A172 (cell line): ENCODE data around the gene MIDN. TPM values are rescaled to one million over a fixed set of nuclear protein-coding genes. Genes with fewer than 3 reads are reported as not detected.
"Not testable (repeated sequence)": the region's sequence is repeated elsewhere in the genome, so short reads cannot be mapped to it uniquely, and the experiment has no call there.

Experiments
- DNase-seq: peaks from one replicate; pipeline ENCODE4 v3.0.0-alpha.2; 2015; ENCODE audit warnings: low spot score
- total RNA-seq: library from RNA; depleted of rRNA; stranded (reverse); fragments of >200 nt; shearing (Covaris generic); gene quantifications from 2 replicates; pipeline ENCODE4 v1.2.3, GENCODE V29; 2014; rRNA removed

MIDN gene
- 7.0 and 19.2 TPM in 2 replicates for total RNA-seq

DNA sequence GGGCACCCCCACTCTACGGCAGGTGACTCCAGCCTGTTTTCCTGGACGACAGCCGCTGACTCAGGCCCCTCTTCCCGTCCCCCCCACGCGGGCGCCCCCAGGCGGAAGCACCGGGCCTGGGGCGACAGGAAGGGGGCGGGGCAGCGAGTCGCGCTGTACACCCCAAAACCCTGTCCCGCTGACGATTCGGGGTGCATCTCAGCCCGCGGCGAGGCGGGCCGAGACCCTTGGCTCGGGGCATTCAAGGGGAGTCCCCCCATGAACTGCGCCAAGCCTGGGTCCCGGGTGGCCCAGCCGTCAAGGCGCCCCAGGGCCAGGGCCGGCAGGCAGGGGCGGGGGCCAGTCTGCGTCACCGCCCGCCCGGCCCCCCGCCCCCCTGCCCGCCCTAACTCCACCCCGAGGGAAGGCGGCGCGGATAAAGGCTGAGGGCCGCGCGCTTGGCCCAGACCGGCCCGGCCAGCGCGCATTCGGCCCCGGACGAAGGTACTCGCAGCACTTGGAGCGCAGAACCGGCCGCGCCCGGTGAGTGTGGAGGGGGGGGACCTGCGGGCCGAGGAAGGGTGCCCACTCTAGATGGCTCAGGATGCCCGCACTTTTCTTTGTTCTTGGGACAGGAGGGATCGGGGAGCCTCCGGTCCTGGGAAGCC is at the start of gene MIDN:
MIDN (plus strand) TSS at position 445 of the 647 bp plus-strand sequence. CDS start 1,714 bp downstream, outside the sequence.
- DNase-seq, result peak; percentile 95

DNA sequence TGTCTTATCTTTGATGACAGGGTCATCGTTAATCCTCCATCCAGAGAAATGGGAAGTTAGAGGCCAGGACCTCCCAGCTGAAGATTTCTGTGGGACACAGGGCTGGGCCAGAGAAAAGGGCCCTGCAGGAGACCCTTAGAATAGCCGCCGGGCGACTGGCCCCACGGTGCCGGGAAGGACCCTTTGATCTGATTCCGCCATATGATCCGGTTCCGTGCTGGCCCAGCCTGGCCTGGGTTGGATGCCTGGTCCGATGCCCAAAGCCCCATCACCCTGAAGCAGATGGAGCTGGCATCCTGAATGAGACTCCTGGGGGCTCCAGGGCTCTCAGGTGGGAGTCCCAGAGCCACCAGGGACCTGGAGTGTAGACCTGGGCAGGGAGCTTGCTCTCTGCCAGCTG is 48.9 kb upstream of the MIDN start:
- no peak for DNase-seq

DNA sequence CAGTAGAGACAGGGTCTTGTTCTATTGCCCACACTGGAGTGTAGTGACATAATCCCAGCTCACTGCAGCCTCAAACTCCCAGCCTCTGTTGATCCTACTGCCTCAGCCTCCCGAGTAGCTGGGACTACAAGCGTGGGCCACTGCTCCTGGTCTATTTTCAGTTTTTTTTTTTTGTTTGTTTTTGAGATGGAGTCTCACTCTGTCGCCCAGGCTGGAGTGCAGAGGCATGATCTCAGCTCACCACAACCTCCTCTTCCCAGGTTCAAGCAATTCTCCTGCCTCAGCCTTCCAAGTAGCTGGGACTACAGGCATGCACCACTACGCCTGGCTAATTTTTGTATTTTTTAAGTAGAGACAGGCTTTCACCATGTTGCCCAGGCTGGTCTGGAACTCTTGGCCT is 47.8 kb upstream of the MIDN start:
- DNase-seq, result not testable (repeated sequence)

DNA sequence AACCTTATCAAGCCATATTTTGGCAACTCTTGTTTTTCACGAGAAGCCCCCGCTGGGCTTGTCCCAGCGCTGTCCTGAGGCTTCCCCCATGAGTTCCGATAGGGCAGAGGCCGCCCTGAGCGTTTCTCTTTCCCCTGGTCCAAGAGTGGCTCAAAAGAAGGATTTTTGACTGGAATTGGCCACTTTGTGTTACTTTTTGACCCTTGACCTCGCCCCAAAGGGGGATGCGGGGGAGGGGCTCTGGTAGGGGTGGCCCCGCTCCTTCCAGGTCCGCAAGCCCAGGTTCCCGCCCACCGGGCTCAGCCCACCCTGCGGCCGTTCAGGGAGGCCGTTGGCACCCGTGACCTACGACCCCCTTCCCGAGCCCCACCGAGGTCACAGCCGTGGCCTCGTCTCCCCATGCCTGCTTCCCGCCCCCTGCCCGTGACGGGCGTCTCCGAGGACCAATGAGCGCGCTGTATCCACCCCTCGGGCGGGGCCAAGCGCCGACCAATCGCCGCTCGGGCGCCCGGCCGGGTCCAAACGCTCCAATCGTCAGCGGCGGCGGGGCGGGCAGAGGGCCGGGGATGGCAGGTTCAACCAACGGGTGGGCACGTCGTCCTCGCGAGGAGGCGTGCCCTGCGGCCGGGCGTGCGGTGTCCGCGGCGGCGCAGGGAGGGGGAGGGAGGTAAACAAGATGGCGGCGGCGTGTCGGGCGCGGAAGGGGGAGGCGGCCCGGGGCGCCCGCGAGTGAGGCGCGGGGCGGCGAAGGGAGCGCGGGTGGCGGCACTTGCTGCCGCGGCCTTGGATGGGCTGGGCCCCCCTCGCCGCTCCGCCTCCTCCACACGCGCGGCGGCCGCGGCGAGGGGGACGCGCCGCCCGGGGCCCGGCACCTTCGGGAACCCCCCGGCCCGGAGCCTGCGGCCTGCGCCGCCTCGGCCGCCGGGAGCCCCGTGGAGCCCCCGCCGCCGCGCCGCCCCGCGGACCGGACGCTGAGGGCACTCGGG is 43.0 kb upstream of the MIDN start, which contains the start of gene STK11:
STK11 (plus strand) TSS at position 665 of the 986 bp plus-strand sequence. CDS start 1,136 bp downstream, outside the sequence.
- peak; percentile 92 for DNase-seq

DNA sequence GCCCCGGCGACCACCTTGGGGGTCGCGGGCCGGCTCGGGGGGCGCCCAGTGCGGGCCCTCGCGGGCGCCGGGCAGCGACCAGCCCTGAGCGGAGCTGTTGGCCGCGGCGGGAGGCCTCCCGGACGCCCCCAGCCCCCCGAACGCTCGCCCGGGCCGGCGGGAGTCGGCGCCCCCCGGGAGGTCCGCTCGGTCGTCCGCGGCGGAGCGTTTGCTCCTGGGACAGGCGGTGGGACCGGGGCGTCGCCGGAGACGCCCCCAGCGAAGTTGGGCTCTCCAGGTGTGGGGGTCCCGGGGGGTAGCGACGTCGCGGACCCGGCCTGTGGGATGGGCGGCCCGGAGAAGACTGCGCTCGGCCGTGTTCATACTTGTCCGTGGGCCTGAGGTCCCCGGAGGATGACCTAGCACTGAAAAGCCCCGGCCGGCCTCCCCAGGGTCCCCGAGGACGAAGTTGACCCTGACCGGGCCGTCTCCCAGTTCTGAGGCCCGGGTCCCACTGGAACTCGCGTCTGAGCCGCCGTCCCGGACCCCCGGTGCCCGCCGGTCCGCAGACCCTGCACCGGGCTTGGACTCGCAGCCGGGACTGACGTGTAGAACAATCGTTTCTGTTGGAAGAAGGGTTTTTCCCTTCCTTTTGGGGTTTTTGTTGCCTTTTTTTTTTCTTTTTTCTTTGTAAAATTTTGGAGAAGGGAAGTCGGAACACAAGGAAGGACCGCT is 42.1 kb upstream of the MIDN start:
- DNase-seq, result no peak

DNA sequence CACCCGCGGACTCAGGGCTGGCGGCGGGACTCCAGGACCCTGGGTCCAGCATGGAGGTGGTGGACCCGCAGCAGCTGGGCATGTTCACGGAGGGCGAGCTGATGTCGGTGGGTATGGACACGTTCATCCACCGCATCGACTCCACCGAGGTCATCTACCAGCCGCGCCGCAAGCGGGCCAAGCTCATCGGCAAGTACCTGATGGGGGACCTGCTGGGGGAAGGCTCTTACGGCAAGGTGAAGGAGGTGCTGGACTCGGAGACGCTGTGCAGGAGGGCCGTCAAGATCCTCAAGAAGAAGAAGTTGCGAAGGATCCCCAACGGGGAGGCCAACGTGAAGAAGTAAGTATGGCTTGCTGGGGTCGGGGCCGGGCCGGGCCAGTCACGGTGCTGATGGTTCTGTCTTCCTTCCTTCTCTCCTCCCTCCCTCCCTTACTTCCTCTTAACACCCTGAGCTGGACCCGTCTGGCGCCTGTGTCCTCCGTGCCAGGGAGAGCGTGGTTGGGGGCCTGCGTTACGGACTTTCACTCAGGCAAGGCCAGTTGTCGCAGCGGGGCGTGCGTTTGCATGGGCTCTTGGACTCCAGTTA is 41.4 kb upstream of the MIDN start:
- DNase-seq, result no peak

DNA sequence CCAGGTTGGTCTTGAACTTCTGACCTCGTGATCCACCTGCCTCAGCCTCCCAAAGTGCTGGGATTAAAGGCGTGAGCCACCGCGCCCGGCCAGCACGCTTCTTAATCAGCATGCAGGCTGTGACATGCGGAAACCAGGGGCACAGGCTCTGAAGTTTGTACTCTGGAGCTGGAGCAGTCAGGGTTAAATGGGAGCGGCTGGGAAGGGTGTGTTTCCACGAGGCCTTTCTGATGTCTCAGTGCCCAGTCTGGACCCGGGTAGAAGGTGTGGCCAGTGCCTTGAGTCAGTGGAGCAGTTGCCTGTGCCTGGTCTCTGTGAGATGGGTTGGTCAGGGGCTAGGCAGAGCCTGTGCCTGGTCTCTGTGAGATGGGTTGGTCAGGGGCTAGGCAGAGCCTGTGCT is 39.6 kb upstream of the MIDN start:
- DNase-seq, result not testable (repeated sequence)

DNA sequence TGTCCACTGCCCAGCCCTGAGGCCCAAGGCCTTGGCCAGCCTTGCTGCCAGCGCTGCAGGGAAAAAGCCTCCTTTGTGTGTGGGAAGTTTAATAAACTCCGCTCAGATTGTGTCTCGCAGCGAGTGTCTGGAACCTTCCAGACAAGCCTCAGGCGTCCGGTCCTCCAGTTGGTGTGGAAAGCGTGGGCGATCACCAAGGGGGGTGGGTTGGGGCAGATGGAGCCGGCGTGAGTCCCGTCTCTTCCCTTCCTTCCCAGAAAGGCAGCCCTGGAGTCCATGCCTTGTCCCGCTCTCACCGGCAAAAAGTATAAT is 38.2 kb upstream of the MIDN start:
- DNase-seq, result no peak

DNA sequence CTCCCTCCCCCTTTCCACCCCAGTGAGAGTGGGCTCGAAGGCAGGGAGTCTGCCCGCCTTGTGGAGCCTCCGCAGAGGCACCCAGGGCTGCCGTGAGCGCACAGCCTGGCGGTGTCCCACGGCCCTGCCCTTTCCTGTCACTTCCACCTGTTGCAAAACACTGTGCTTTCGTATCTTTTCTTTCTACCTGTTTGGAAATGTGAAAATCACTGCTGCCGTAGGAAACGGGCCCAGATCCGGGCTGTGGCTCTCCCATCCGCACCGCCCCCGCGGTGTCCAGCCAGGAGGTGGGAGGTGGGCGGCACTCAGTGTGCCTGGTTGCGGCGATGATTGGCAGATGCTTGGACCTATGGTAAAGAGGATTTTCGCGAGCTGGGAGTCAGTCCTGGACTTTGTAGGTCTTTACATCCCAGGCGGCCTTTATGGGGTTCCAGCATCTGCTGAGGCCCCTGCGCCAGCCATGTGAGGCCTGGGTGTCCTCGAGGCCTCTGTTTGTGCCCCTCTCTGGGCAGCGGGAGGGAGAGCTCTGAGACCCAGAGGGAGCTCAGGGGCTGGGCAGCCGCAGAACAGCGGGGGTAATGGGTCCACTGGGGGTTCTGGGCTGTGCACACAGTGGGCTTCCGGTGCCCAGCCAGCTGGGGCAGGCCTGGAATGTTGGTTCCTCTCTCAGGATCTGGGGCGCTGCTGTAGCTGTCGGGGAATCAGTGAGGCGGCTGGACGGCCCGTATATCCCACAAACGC is 36.7 kb upstream of the MIDN start:
- no peak for DNase-seq

DNA sequence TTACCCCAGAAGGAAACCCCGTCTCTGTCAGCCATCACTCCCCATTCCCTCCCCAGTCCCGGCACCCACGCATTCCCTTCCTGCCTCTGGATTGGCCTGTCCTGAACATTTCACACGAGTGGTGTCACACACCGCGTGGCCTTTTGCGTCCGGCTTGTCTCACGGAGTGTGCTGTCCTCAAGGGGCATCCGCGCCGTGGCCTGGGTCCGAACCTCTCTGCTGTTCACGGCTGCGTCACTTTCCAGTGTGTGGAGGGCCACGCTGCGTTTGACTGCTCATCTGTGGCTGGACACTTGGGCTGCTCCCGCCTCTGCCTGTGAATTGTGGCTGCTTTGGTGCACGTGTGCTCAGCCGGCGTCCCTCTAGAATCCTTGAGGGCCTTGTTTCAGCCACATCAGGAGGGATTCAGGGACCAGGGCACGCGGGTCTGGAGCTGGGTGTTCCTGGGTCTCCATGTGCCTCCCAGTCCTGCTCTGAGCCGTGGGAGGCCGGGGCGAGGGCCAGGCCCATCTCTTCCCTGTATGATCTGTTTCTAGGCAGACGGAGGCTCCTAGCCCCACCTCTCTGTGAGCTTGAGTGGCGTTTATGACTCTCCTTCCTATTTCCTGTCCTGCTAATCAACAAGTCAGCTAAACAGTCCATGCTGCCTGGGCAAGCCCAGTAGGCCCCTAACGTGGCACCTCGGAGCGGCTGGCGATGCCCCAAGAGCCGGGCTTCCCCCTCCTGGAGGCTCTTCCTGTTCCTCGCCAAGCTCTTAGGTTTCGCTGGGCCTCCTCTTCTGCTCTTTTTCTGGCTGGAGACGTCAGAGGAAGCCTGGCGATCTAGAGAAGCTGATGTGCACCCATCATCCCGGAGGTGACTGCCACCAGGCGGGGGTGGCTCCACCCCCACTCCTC is 34.7 kb upstream of the MIDN start:
- DNase-seq, result peak; percentile 89

DNA sequence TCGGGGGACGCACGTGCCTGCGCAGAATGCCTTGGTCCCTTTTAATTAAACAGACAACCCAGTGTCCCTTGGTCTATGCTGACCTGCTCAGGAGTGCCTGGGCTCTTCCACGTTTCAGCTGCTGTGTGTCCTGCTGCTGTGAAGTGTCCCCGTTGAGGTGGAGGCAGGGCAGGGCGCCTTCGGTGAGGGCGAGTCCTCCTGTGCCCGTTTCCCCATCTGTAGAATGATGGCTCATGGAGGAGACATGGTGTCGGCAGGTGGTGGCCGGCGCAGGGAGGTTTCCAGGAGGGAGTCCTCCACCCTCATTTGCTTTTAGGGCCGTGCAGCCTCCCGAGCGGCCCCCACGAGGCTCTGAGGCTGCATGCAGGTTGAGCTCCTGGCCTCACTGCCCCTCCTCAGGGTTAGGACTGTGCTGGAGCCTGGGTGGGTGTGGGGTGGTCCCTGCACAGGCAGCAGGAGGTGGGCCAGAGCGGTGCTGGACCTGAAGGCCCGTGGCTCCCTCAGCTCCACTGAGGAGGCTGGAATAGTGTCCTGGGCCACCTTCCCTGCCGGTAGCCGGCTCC is 34.0 kb upstream of the MIDN start:
- no peak for DNase-seq

DNA sequence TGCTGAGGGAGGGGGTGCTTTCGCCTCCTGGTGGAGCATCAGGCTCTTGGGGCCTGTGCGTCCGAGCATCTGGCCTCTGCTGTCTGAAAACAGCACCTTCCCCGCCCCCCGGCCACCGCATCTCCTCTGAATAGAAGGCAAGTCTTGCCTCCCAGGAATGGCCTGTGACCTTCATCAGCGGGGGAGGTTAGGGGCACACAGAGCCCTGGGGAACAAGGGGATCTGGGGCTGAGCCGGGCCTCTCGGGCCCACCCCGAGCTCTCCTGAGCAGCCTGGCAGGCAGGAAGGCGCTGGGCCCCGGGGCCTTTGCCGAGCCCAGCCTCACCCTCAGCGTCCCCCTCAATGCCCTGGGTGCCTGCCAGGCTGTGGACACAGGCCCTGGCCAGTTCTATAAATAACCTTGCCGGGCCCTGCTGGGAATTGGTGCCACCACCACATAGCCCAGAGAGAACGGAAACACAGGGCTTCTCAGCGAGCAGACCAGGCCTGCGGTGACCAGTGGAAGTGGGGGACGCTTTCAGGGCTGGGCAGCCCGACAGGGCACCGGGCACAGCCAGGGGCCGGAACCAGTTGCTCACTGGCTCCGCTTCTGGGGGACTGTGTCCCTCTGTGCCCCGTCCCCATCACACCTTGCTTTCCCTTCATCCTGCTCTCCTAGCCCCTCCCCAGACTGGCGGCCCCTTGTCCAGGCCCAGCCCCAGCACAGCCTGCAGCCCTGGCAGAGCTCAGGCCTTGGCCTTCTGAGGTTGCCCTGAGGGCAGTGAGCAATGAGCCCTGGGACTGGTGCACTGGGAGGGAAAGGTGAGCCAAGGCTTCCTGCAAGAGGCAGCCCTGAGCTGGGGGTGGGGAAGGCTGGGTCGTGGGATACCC is 33.3 kb upstream of the MIDN start:
- peak; percentile 89 for DNase-seq

DNA sequence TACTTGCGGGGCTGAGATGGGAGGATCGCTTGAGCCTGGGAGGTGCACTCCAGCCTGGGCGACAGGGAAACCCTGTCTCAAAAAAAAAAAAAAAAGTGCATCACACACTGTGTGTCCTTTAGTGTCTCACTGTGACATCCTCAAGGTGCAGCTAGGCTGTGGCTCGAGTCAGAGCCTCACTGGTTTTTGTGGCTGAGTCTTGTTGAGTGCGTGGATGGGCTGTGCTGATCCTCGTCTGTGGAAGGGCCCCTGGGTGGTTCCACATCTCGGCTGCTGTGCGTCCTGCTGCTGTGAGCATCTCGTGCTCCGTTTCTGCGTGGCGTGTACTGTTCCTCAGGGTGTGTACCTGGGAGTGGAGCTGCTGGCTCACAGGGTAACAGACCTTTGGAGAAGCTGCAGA is 31.6 kb upstream of the MIDN start:
- no peak for DNase-seq

DNA sequence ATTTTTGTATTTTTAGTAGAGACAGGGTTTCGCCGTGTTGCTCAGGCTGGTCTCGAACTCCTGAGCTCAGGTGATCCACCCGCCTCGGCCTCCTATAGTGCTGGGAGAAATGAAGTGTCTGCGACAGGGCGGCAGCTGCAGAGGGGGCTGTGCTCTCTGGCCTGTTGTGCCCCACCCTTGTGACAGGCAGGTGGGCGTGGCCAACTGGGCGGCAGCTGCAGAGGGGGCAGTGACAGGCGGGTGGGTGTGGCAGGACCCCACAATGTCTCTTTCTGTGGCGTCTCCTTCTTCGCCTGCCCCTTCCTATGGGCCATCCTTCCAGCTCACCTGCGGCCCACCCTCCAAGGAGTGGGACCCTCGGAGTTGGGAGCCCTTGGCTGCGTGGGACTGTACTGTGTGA is 31.0 kb upstream of the MIDN start:
- no peak for DNase-seq

DNA sequence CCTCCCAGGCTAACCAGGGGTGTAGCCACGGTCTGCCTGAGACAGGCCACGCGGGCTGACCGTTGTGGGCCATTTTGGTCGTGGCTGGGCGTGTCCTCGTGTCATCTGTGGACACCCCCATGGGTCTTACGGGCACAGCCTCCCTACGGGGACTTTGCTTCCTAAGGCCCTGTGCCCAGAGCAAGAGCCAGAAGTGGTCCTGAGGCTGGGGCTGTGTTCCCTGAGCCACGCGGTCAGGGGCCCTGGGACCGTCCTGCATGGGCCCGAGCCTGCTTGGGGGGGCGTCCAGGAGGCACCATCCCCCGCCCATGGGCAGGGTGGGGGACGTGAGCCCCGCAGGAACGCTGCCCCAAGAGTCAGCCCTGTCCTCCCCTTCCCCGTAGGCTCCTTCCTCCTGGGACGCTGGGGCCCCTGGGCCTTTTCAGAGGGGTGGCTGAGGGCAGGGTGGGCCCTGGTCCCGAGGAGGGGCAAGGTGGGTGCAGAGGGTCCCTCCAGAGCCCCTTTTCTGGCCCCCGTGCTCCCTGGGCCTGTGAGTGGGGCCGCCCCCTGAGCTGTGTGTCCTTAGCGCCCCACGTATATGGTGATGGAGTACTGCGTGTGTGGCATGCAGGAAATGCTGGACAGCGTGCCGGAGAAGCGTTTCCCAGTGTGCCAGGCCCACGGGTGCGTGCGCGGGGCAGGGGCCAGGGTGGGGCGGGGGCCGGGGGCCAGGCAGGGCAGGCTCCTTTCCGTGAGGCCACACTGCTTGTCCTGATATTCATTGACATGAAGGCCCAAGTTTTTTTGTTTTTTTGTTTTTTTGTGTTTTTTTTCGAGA is 29.4 kb upstream of the MIDN start:
- DNase-seq, result no peak

DNA sequence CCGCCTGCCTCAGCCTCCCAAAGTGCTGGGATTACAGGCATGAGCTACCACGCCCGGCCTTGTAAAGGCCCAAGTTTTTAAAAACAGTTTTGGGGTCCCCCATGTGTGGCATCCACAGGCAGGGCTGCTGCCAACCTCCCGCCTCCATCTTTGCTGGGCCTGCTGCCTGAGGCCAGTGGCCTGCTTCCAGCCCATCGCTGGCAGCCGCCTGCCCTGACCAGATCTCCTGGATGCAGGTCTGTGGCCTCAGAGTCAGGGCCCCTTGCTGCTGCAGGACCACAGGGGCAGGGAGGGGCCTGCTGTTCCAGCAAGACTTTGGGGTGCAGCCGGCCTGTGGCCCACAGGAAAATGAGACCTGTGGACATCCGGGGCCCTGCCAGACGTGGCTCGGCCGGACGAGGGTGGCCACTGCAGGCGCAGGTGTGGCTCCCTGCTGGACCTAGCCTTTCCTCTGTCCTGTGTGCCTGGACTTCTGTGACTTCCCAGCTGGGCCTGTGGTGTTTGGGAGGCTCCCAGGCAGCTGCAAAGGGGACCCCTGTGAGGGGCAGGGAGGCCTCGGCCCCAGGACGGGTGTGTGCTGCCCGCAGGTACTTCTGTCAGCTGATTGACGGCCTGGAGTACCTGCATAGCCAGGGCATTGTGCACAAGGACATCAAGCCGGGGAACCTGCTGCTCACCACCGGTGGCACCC is 28.5 kb upstream of the MIDN start:
- DNase-seq, result no peak

DNA sequence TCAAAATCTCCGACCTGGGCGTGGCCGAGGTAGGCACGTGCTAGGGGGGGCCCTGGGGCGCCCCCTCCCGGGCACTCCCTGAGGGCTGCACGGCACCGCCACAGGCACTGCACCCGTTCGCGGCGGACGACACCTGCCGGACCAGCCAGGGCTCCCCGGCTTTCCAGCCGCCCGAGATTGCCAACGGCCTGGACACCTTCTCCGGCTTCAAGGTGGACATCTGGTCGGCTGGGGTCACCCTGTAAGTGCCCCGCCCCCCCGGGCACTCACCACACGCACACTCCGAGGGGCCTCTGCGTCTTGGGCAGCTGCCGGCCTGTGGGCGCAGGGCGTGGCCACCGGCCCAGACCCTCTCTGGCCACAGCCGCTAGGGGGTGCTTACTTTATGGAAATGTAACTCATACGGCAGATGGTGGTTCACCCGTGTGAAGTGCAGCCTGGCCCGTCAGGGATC is 27.9 kb upstream of the MIDN start:
- no peak for DNase-seq
